GM12878 (cell line): ENCODE measurements around the gene MYO3A. TPM values are rescaled to one million over a fixed set of nuclear protein-coding genes. Genes with fewer than 3 reads are reported as not detected.

Experiments
- ATAC-seq: fragments of 200-7000 bp; cut with Tn5 transposase; 3 replicates; pipeline ENCODE4 v1.9.1; 2020; ENCODE audit warnings: mild to moderate bottlenecking, moderate library complexity
- BruUV-seq: library from RNA; stranded (reverse); fragments of 400-500 nt; replicated peaks from 2 replicates; lab custom pipeline; 2021; lab: Mats Ljungman, UMichigan
- CTCF ChIA-PET: fragments of 300-600 bp; sonication (Branson Sonifier 250); formaldehyde crosslinking; extraction: SDS; loops from one replicate; lab custom pipeline; 2021; ENCODE audit warnings: inconsistent platforms; lab: Yijun Ruan, JAX
- POLR2A ChIA-PET: fragments of 350-600 bp; formaldehyde crosslinking; extraction: SDS; loops from one replicate; lab custom pipeline; 2021; ENCODE audit warnings: inconsistent platforms; lab: Charles Lee
- RAD21 ChIA-PET: fragments of 300-600 bp; sonication (Branson Sonifier 250); formaldehyde crosslinking; loops from one replicate; lab custom pipeline; 2023; ENCODE audit warnings: antibody characterized with exemption; ENCODE audit not compliant: unreplicated experiment; lab: Charles Lee
- SMC1A ChIA-PET: fragments of 300-600 bp; sonication (Branson Sonifier 250); formaldehyde crosslinking; loops from one replicate; lab custom pipeline; 2023; ENCODE audit not compliant: unreplicated experiment, uncharacterized antibody; lab: Charles Lee
- DNase-seq: peaks from one replicate; pipeline ENCODE4 v3.0.0-alpha.2; 2011; ENCODE audit warnings: low read depth, low spot score
- FAIRE-seq: peaks from 3 replicates; lab custom pipeline; 2011; peaks lifted over from hg19 to GRCh38; lab: Jason Lieb, UNC
- H2AFZ ChIP-seq: 2 replicates; pipeline ENCODE4 v1.6.0; 2011; ENCODE audit warnings: low read depth, low read length, control low read depth; ENCODE audit not compliant: control insufficient read depth
- H3K27ac ChIP-seq: 2 replicates; pipeline ENCODE4 v1.5.1; 2011; ENCODE audit warnings: control low read depth; ENCODE audit not compliant: control insufficient read depth, insufficient read depth
- H3K27me3 ChIP-seq, 2 experiments: replicated peaks in 1 of 2; 2 replicates each; pipeline versions ENCODE4 v1.6.0 to v1.6.1; 2011; ENCODE audit warnings: low read length in 1 of 2; ENCODE audit not compliant: control insufficient read depth in 2 of 2, insufficient read depth in 2 of 2
- H3K36me3 ChIP-seq, 2 experiments: 2 replicates each; pipeline ENCODE4 v1.5.1; 2011; ENCODE audit warnings: low read length in 1 of 2; ENCODE audit not compliant: control insufficient read depth in 2 of 2, insufficient read depth in 2 of 2
- H3K4me1 ChIP-seq: 2 replicates; pipeline ENCODE4 v1.6.1; 2011; ENCODE audit warnings: mild to moderate bottlenecking, low read length, moderate library complexity, mixed read lengths; ENCODE audit not compliant: control insufficient read depth, insufficient read depth
- H3K4me2 ChIP-seq: 2 replicates; pipeline ENCODE4 v1.6.0; 2011; ENCODE audit warnings: control low read depth; ENCODE audit not compliant: control insufficient read depth, insufficient read depth
- H3K4me3 ChIP-seq: fragments of 200-600 bp; sonication (generic); 2 replicates; pipeline ENCODE4 v1.5.1; 2016
- H3K79me2 ChIP-seq: 2 replicates; pipeline ENCODE4 v1.6.0; 2011; ENCODE audit warnings: low read length; ENCODE audit not compliant: control insufficient read depth, insufficient read depth
- H3K9ac ChIP-seq: 2 replicates; pipeline ENCODE4 v1.8.0; 2011; ENCODE audit warnings: low read length, control low read depth, mixed read lengths; ENCODE audit not compliant: control insufficient read depth, insufficient read depth
- H3K9me3 ChIP-seq: replicated peaks from 3 replicates; pipeline ENCODE4 v1.5.1; 2011; ENCODE audit warnings: mild to moderate bottlenecking, low read length; ENCODE audit not compliant: control insufficient read depth, insufficient read depth
- H4K20me1 ChIP-seq: 2 replicates; pipeline ENCODE4 v1.6.0; 2011; ENCODE audit not compliant: control insufficient read depth, insufficient read depth
- BCL11A ChIP-seq: IDR thresholded peaks from 2 replicates; pipeline ENCODE4 v1.6.1; 2011; ENCODE audit warnings: low read depth, low read length
- CHD1 ChIP-seq: IDR thresholded peaks from 2 replicates; pipeline ENCODE4 v1.6.1; 2012; ENCODE audit warnings: low read depth, low read length, improper control_type of control experiment
- CHD2 ChIP-seq: IDR thresholded peaks from 2 replicates; pipeline ENCODE4 v1.6.1; 2011; ENCODE audit warnings: low read depth, low read length, improper control_type of control experiment, borderline replicate concordance
- CHD4 ChIP-seq: fragments of 200-600 bp; sonication (generic); IDR thresholded peaks from 2 replicates; pipeline ENCODE4 v1.6.1; 2016; ENCODE audit warnings: mild to moderate bottlenecking
- E4F1 ChIP-seq: fragments of 450-650 bp; IDR thresholded peaks from 2 replicates; pipeline ENCODE4 v1.6.1; 2018; ENCODE audit warnings: borderline replicate concordance, mild to moderate bottlenecking; ENCODE audit not compliant: partially characterized antibody
- FOXK2 ChIP-seq: fragments of 450-650 bp; IDR thresholded peaks from 2 replicates; pipeline ENCODE4 v1.6.1; 2017; ENCODE audit warnings: mild to moderate bottlenecking, moderate library complexity
- HDAC2 ChIP-seq: fragments of 200-600 bp; sonication (generic); IDR thresholded peaks from 2 replicates; pipeline ENCODE4 v1.6.1; 2017
- HDAC6 ChIP-seq: fragments of 200-600 bp; sonication (generic); IDR thresholded peaks from one replicate; pipeline ENCODE4 v1.8.0; 2017; ENCODE audit warnings: antibody characterized with exemption; ENCODE audit not compliant: unreplicated experiment
- RELA ChIP-seq: fragments of 450-650 bp; IDR thresholded peaks from 2 replicates; pipeline ENCODE4 v1.8.0; 2014; ENCODE audit warnings: borderline replicate concordance; ENCODE audit not compliant: partially characterized antibody
- TARDBP ChIP-seq: IDR thresholded peaks from 2 replicates; pipeline ENCODE4 v1.6.1; 2016; ENCODE audit warnings: borderline replicate concordance
- ZNF384 ChIP-seq: IDR thresholded peaks from 2 replicates; pipeline ENCODE4 v1.6.1; 2012; ENCODE audit warnings: low read depth, mild to moderate bottlenecking, low read length, improper control_type of control experiment, borderline replicate concordance
- whole genome bisulfite sequencing: methylation state at CpG from one replicate; pipeline ENCODE4 v1.1.6; 2016; ENCODE audit warnings: low lambda C conversion rate; ENCODE audit not compliant: insufficient replicate concordance, insufficient coverage; ENCODE audit errors: missing lambda C conversion rate; 5-methylcytosine and 5-hydroxymethylcytosine counted together
- in situ Hi-C: fragments of 300-500 bp; cut with MboI; formaldehyde crosslinking; loops from 9 replicates; pipeline ENCODE4 v1.14.3; 2018; ENCODE audit warnings: mixed read lengths
- intact Hi-C: fragments of 100-400 bp; cut with micrococcal nuclease; formaldehyde crosslinking; loops from one replicate; pipeline ENCODE4 v1.14.2; 2022; ENCODE audit not compliant: unreplicated experiment
- polyA plus RNA-seq, 11 experiments: library from polyadenylated mRNA; depleted of rRNA in 4 of 11; unstranded in 6 of 11; stranded (reverse) in 5 of 11; fragments of >200 nt; fragmentation: Nextera tagmentation in 4 of 11; fragmentation: Illumina TruSeq in 1 of 11; extraction: Ambion mirVana in 4 of 11; extraction: Trizol in 1 of 11; gene quantifications; 1 replicate in 1 of 11; 2 replicates in 10 of 11; pipeline versions ENCODE4 v1.2.1 to v1.2.3, GENCODE V29; 2011 to 2016; ENCODE audit warnings: inconsistent platforms in 2 of 11, missing spikeins in 2 of 11, low read depth in 1 of 11
- total RNA-seq, 4 experiments: library from RNA; depleted of rRNA in 3 of 4; stranded (reverse); fragments of >200 nt in 3 of 4; fragmentation: Illumina TruSeq in 1 of 4; extraction: Trizol in 1 of 4; gene quantifications; 2 replicates each; pipeline versions ENCODE4 v1.2.1 to v1.2.3, GENCODE V29; 2013 to 2021

The MYO3A gene
- total and polyA plus RNA-seq, 10 of the 15 experiments (the other 5 are each of a cell fraction or from before 2014, with no cell fraction given) = not detected

GRCh38 chr10:26090762-26091161 is 156.7 kb downstream of the MYO3A start:
- DNase-seq (no peak), ATAC-seq (no peak), FAIRE-seq (no peak)
- ChIA-PET SMC1A (no interaction called here), POLR2A (no interaction called here), RAD21 (no interaction called here), CTCF (no interaction called here)
- no peak overlapping the region for H3K4me2 ChIP-seq
- no peaks in the 10 kb centered on the region for H3K36me3 ChIP-seq
- TF ChIP-seq CHD4 (no peak), TARDBP (no peak), HDAC6 (no peak), CHD2 (no peak), RELA (no peak), HDAC2 (no peak), ZNF384 (no peak), FOXK2 (no peak), BCL11A (no peak), CHD1 (no peak), E4F1 (no peak)
- no peaks in the 10 kb centered on the region for H3K79me2 ChIP-seq
- no peak overlapping the region for H2AFZ ChIP-seq
- WGBS = 33% methylated on average over 1 of the region's 1 CpG
- H3K27me3 ChIP-seq = no peaks in the 10 kb centered on the region; a peak in 2 of 4 replicates
- in situ Hi-C loops = no loop called here
- intact Hi-C loops = no loop called here
- no TSS peak for BruUV-seq
- H3K27ac ChIP-seq = no peak overlapping the region
- no peak overlapping the region for H3K9ac ChIP-seq
- no peak overlapping the region for H3K4me3 ChIP-seq
- H3K4me1 ChIP-seq = no peaks in the 10 kb centered on the region
- H3K9me3 ChIP-seq = no peaks in the 10 kb centered on the region
- no peaks in the 10 kb centered on the region for H4K20me1 ChIP-seq
